GM20431 (cell line): ENCODE results near the gene ALDH4A1.
"Not testable (repeated sequence)": the region's sequence is repeated elsewhere in the genome, so short reads cannot be mapped to it uniquely, and the experiment has no call there.

Source experiments
- in situ Hi-C: fragments of 300-500 bp; cut with MseI, MboI; formaldehyde crosslinking; loops from one replicate; pipeline ENCODE4 v1.15.0; 2020; ENCODE audit warnings: low sequenced_read_pairs; ENCODE audit not compliant: unreplicated experiment

The ALDH4A1 gene

GRCh38 chr1:18866846-18867245 lies 35.5 kb downstream of the ALDH4A1 start:
- in situ Hi-C loops, result no loop called here

DNA sequence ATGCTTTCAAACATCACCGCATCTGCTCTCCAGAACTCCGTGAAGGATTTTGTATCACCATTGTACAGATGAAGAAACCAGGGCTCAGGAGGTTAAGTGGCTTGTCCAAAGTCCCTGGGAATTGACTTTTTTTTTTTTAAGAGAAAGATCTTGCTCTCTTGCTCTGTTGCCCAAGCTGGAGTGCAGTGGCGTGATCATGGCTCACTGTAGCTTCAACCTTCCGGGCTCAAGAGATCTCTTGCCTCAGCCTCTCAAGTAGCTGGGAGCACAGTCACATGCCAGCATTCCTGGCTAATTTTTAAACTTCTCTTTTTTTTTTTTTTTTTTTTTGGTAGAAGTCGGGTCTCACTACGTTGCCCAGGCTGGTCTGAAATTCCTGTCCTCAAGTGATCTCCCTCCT lies 36.0 kb downstream of the ALDH4A1 start:
- in situ Hi-C loops, result no loop called here

DNA sequence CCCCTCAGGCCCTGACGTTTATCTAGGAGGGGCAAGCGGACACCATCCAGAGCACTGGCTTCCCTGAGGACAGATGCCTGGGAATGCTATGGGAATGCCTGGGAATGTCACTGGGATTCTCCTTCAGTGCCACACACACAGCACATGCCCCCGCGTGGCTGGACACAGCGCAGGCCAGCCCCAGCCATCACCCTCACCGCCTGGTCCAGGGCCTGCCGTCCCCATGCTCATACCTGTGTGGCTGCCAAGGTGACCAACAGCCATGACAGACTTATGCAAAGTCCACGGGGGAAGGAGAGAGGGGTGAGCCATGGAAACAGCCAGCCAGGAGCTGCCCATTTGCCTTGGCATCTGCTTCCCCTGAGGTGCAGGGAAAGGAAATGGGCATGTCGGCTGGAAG lies 37.2 kb downstream of the ALDH4A1 start:
- in situ Hi-C loops, result no loop called here

DNA sequence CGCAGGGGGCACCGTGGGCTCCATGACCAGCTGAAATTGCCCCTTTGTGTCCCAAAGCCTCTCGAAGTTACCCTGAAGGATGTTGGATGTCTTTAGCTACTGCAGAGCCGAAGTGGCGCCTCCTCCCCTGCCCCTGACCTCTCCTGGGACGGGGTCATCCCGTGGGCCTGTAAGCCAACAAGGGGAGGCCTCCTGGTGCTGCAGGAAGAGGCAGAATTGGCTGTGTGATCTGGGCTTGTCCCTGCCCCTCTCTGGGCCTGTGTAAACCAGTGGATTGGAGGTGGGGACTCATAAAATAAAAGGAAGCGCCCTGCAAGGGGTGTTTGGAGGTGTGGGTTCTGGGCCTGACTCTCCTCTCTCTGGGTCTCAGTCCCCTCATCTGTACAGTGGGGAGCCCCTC lies 40.8 kb downstream of the ALDH4A1 start:
- in situ Hi-C loops, result no loop called here

DNA sequence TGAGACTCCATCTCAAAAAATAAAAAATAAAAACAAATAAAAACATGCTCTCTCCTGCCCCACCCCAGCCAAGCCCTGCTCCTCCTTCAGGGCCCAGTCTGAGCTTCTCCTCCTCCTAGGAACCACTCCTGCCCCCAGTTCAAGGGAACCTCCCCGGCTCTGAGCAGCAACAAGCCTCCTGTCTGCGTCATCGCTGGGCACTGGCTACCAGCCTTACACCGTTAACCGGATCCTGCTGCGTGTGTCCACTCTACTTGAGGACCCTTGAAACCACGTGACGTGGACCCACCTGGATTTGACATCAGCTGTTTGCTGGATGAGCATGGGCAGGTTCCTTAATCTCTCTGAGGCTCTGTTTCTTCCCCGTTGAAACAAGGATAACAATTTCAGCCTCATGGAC lies 41.3 kb downstream of the ALDH4A1 start:
- in situ Hi-C loops, result no loop called here

GRCh38 chr1:18859560-18859959 lies 42.8 kb downstream of the ALDH4A1 start, which contains the start of gene TAS1R2:
TAS1R2 (minus strand) TSS chr1:18859660; CDS start chr1:18859660, 0 bp downstream.
- in situ Hi-C loops, result no loop called here

GRCh38 chr1:18858070-18858688 lies 44.2 kb downstream of the ALDH4A1 start:
- in situ Hi-C loops, result no loop called here

- in situ Hi-C loops, result no loop called here
Observed at GRCh38 chr1:18856435-18856834, 45.9 kb downstream of the ALDH4A1 start.

- in situ Hi-C loops, result no loop called here
Observed at GRCh38 chr1:18855573-18855972, 46.8 kb downstream of the ALDH4A1 start.

DNA sequence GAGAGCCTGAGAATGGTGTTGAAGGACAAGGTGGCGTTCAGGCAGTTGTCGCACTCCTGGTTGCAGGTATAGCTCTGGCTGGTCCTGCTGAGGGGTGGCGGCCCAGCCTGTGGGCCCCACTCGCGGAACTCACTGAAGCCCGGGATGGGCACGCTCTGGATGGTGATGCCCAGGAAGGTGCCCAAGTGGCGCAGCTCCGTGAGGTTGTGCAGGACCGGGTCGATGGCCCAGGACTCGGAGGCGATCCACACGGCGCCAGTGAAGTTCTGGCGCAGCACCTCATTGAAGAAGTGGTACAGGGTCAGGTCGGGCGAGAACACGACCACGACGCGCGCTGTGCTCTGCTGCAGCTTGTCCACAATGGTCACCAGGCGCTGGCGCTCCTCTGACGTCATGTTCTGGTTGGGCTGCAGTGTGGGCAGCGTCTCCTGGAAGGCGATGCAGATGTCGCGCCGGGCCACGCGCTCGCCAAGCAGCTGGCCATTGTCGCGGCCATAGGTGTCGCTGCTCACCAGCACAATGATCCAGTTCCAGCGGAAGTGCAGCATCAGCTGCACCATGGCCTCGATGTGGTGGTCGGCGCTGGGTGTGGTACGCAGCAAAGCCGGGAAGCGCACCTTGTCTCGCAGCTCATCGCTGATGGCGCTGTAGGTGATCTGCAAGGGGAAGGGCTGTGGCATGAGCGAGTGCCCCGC lies 47.9 kb downstream of the ALDH4A1 start:
- in situ Hi-C loops, result no loop called here

- in situ Hi-C loops, result no loop called here
Observed at GRCh38 chr1:18852501-18852900, 49.9 kb downstream of the ALDH4A1 start.

DNA sequence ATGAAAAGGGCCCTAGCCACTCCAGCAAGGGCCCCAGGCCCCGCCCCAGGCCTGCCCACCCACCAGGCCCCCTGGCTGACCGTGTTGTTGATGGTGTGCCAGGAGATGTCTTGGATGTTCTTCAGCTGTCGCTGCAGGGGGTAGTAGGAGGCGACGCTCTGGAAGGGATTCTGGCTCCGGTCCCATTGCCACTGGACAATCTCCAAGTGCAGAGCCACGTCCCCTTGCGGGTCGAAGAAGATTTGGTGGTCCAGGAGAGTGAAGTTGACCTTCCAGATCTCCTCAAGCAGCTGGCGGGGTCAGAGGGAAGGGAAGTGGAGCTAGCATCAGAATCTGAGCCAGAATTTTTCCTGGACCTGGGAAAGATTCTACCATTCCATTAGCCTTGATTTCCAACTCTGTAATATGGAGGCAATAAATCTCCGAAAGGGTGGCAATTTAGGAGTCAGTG lies 53.1 kb downstream of the ALDH4A1 start:
- in situ Hi-C loops, result no loop called here

- in situ Hi-C loops, result not testable (repeated sequence)
Observed at GRCh38 chr1:18847723-18848122, 54.6 kb downstream of the ALDH4A1 start.

- in situ Hi-C loops, result no loop called here
Observed at GRCh38 chr1:18840145-18840544, 62.2 kb downstream of the ALDH4A1 start.

GRCh38 chr1:18836654-18837053 lies 65.7 kb downstream of the ALDH4A1 start:
- in situ Hi-C loops, result no loop called here

- in situ Hi-C loops, result not testable (repeated sequence)
Observed at GRCh38 chr1:18832319-18832718, 70.0 kb downstream of the ALDH4A1 start.

GRCh38 chr1:18831656-18832055 lies 70.7 kb downstream of the ALDH4A1 start:
- in situ Hi-C loops, result no loop called here

DNA sequence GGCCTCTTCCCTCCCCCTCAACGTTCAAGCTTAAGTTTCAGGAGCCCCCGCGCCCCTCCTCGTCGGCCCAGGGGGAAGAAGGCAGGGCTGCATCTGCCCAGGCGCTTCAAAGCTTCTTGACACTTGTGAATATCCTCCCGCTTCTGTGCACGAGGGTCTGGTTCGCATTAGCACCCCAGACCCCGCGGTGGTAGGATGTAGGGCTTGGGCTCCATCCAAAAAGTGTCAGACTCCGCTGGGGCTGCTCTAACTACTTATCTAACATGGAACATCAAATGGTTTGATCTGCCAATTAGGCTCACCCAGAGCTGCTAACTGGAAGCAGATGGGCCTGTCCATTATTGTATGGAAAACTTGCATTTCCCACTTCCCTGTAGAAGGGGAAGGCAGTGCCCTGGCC lies 71.8 kb downstream of the ALDH4A1 start:
- in situ Hi-C loops, result no loop called here

GRCh38 chr1:18829671-18830070 lies 72.7 kb downstream of the ALDH4A1 start:
- in situ Hi-C loops, result no loop called here

- in situ Hi-C loops, result no loop called here
Observed at GRCh38 chr1:18828224-18828623, 74.1 kb downstream of the ALDH4A1 start.

DNA sequence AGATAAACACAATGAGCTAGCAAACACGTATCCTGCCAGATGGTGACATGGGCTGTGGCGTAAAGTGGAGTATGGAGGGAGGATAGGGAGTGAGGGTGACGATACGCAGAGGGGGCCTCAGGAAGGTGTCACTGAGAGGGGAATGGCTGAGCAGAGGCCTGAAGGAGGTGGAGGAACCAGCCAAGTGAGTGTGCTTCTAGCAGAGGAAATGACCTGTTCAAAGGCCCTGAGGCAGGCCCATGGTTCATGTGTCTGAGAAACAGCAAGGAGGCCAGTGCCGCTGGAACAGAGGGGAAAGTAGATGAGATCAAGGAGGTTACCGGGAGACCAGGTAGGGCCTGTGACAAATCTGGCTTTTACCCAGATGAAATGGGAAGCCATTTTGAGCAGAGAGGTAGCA lies 78.9 kb downstream of the ALDH4A1 start:
- in situ Hi-C loops, result loop anchor here (25.0 kb wide), 1 partner anchor 211 kb away; no protein-coding TSS in a partner anchor
